Measurements from ENCODE around the gene RIF1. TPM values are rescaled to one million over a fixed set of nuclear protein-coding genes. Genes with fewer than 3 reads are reported as not detected.

RIF1 gene
- total and polyA plus RNA-seq, 9 of the 15 experiments (the other 6 are each of a cell fraction or from before 2014, with no cell fraction given): 11.0 to 109 (median 44.2) TPM

GRCh38 chr2:151380580-151381235 lies 29.0 kb upstream of the RIF1 start (continued):
- TF ChIP-seq ZNF696 (CRISPR knock-in tag; conservative IDR thresholded peaks at IDR 0.05) (peak; percentile 87), SMARCA4 (IDR thresholded peaks at IDR 0.05) (no peak), TSC22D4 (tag; IDR thresholded peaks at IDR 0.05) (no peak), DEAF1 (CRISPR knock-in tag; IDR thresholded peaks at IDR 0.05) (peak; percentile 87), RCOR1 (IDR thresholded peaks at IDR 0.05; ENCODE audit: borderline replicate concordance in 1 of 2, low read depth in 2 of 2, low read length in 2 of 2) (no peak), PPARD (CRISPR knock-in tag; IDR thresholded peaks at IDR 0.05) (0 out of 2 replicates have a peak, but pooled peaks have one; percentile 78), MYC (IDR thresholded peaks at IDR 0.05; ENCODE audit: low read depth, low read length) (no peak), MYC (CRISPR knock-in tag; IDR thresholded peaks at IDR 0.05; ENCODE audit: borderline replicate concordance, low read depth) (peak; percentile 77), KLF1 (tag; IDR thresholded peaks at IDR 0.05) (0 out of 2 replicates have a peak, but pooled peaks have one; percentile 23), MCM7 (IDR thresholded peaks at IDR 0.05) (no peak), MCM3 (IDR thresholded peaks at IDR 0.05) (no peak), RREB1 (CRISPR knock-in tag; IDR thresholded peaks at IDR 0.05) (peak; percentile 93; the same call in 1 of the 2 replicates), OTX1 (CRISPR knock-in tag; IDR thresholded peaks at IDR 0.05) (peak; percentile 91), ZBTB26 (CRISPR knock-in tag; IDR thresholded peaks at IDR 0.05) (peak; percentile 98), EWSR1 (IDR thresholded peaks at IDR 0.05; ENCODE audit: borderline replicate concordance, low read depth, partially characterized antibody) (no peak), GATA2 (CRISPR knock-in tag; IDR thresholded peaks at IDR 0.05) (no peak), ZKSCAN3 (CRISPR knock-in tag; IDR thresholded peaks at IDR 0.05) (peak; percentile 64; the same call in 1 of the 2 replicates), IRF9 (tag; IDR thresholded peaks at IDR 0.05) (peak; percentile 99), CSDE1 (IDR thresholded peaks at IDR 0.05) (no peak), SIRT6 (IDR thresholded peaks at IDR 0.05; ENCODE audit: low read depth, low read length) (no peak)

Measured in K562 (cell line).